ENCODE measurements around the gene ANGPT4.
A peak's percentile ranks its signal among the peaks of the same experiment; 100 is the strongest.
"Not testable (repeated sequence)": the region's sequence is repeated elsewhere in the genome, so short reads cannot be mapped to it uniquely, and the experiment has no call there.

The ANGPT4 gene

DNA sequence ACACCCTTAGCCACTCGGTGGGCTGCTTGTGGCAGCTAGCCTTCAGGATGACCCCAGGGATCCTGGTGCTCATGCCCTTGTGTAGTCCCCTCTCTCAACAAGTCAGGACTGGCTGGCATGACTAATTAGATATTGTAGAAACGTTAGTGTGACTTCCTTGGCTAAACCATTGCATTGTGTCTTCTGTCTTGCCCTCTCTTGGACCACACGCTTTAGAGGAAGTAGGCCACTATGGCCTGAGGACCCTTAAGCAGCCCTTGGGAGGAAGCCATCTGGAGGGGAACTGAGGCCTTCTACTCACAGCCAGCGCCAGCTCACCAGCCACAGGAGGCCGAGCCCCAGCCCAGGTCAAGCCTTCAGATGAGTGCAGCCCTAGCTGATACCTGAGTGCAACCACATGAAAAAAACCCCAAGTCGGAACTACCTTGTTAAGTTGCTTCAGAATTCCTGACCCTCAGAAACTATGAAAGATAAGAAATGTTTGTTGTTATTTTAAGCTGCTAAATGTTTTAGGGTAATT lies 10.1 kb downstream of the ANGPT4 start:
- no peak for DNase-seq (ENCODE audit: low spot score)

DNA sequence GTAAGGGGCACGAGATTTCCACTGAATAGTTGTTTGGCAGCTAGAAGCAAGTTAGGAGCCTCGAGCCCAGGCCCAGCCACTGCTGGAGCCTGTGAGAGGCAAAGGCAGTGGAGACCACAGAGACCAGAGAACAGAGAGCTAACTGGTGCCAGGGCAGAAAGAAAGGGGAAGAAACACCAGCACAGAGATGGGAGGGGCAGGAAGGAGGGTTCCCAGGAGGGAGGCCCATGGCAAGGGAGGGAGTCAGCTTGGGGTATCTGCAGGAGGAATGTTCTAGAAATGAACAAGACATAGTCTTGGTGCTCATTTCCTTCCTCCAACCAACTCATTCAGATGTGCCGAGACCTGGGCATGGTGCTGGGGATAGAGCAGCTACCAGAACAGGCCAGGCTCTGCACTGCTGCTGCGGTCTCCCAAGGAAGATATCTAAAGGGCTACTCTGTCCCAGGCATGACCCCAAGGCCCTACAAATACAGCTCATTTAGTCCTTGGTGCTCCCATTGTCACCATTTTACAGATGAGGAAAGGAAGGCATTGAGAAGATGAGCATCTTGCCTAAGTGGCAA lies 10.7 kb downstream of the ANGPT4 start:
- DNase-seq (ENCODE audit: low spot score) = no peak

DNA sequence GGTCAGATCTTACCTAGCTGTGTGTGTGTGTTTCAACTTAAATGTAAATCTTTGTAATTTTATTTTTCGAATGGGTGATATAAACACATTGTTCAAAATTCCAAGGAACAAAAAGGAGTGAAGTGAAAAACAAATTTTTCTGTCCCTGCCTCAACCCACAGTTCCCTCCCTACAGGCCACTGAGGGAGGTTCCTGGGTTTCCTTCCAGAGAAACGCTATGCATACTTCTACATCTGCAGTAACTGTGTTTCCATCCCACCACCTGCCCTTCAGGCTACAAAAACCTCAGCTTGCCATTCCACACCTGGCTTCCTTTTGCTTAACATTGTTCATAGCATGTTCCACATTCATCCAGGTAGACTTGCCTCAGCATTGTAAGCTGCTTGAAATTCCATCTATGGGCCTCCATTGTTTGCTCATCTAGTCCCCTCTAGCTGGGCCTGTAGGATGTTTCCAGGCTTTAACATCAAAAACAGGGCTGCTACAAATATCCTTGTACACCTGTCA lies 12.0 kb downstream of the ANGPT4 start:
- DNase-seq (ENCODE audit: low spot score) = no peak

DNA sequence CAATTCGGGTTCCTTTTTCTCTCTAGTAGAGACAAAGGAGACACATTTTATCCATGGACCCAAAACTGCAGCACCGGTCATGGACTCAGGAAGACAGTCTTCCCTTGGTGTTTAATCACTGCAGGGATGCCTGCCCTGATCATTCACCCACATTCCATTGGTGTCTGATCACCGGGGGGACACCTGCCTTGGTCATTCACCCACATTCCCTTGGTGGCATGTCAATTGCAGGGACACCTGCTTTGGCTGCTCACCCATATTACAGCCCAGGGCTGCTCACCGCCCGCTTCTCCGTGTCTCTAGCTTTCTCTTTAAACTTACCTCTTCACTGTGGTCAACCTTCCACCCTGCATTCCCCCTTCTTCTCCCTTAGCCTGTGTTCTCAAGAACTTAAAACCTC lies 18.7 kb downstream of the ANGPT4 start:
- not testable (repeated sequence) for DNase-seq (ENCODE audit: low spot score)

DNA sequence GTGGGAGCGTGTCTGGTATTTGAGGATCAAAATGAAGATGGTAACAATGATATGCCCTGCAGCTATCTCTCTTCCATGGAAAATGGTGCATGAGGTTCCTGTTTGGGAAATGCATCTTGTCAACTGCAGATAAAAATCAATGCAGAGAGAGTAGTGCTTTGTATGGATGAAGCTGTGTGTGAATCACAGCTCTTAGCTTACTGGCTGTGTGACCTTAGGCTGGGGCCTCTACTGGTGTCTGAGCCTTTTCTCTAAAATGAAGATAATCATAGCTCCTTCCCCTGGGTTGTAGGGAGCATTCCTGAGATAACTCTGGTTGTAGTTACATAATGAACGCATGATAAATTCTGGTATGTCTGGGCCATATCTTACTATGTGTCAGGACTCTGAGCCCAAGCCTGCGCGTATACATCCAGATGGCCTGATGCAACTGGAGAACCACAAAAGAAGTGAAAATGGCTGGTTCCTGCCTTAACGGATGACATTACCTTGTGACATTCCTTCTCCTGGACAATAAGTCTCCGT lies 19.6 kb downstream of the ANGPT4 start:
- no peak for DNase-seq (ENCODE audit: low spot score)

DNA sequence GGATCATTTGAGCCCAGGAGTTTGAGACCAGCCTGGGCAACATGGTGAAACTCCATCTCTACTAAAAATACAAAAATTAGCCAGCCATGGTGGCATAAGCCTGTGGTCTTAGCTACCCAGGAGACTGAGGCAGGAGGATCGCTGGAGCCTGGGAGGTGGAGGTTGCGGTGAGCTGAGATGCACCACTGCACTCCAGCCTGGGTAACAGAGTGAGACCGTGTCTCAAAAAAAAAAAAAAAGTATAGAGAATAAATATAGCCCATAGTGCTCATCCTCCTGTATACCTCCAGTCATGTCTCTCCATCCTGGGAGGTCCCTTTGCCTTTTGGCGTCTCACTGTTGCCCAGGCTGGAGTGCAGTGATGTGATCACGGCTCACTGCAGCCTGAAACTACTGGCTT lies 23.8 kb downstream of the ANGPT4 start:
- not testable (repeated sequence) for DNase-seq (ENCODE audit: low spot score)

DNA sequence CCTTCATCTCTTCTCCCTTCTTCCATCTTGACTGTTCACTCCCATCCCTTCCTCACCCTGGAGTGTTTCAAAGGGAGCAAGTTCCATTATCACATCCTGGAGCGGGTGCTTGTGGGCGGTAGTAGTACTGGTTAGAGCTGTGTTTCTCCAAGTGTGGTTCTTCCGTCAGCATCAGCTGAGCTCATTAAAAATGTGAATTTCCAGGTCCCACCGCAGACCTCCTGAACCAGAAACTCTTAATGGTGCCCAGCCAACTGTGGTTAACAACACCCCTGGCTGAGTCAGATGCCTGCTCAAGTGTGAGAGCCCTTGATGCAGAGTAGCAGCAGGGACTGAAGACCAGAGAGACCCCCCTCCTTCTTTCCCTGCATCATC lies 24.4 kb downstream of the ANGPT4 start:
- no peak for DNase-seq (ENCODE audit: low spot score)

DNA sequence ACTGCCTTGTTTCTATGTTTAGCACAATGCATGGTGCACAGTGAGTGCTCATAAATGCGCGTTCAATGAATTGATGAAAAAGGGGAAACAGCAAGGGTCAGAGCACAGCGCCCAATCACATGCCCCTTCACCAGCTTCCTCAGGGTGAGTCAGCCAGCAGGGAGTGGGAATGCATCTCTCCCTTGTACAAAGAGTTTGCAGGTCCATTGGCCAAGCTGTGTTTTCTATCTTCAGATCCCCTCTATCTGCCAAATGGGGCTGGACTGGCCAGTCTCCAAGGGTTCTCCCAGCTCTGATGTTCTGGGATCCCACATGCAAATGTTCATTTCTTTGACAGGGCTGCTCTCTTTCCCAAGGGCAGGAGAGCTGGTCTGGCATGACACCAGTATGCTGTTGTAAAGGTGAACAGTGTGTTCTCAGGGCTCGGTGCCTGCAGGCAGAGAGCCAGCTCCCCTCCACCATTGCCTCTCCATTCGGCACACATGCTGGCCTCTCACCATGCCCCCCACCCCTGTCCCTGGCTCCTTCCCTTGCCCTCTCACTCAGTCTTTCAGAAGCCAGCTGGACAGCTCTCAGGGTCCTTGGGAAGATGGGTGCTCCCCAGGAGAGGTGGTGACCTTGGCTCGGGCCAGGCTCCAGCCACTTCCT lies 25.0 kb downstream of the ANGPT4 start:
- DNase-seq (ENCODE audit: low spot score) = no peak

DNA sequence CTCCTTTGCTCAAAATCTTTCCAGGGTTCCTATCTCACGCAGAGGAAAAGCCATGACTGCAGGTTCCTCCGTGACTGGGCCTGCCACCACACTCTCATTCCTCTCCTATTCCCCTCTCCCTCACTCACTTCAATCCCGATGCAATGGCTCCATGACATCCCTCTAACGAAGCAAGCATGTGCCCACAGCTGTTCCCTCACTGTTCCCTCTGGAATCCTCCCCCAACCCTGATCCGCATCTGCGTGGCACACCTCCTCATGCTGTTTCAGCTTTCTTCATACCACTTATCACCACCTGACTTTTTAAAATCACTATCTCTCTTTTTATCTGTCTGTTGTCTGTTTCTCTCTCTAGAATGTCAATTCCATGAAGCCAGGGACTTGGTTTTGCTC lies 25.5 kb downstream of the ANGPT4 start:
- DNase-seq (ENCODE audit: low spot score) = no peak

DNA sequence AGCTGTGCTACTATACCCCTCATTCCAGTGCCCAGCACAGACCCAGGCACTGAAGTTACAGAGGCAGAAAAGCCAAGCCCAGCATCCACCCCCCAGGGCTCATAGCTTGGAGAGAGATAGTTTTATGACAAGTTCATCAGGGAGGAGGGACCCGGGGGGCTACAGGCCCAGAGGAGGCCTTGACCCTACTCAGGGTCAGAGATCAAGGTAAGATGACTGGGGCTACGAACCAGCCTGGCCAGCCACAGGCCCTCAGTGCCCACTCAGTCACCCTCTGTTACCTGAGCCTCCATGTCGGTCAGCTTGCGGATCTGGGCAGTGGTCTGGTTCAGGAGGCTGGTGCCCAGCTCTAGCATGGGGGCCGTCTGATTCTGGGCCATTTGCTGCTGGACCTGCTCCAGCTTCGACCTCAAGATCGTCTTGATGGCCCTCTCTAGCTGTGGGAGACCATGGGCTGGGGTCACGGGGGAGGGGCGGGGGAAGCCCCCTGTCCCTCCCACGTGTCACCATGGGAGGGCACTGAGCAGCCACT lies 26.1 kb downstream of the ANGPT4 start:
- DNase-seq (ENCODE audit: low spot score) = no peak

DNA sequence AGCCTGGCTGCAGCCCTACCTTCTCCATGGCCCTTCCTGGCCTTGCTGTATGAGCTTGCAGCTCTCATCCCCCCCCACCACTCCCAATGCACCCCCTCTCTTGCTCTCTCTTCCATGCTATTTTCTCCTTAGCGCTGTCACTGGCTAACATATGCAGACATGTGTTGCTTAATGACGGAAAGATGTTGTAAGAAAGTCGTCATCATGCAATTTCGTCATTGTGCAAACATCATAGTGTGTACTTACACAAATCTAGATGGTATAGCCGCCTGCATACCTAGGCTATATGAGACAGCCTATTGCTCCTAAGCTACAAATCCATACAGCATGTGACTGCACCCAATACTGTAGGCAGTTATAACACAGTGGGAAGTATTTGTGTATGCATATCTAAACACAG lies 27.0 kb downstream of the ANGPT4 start:
- no peak for DNase-seq (ENCODE audit: low spot score)

DNA sequence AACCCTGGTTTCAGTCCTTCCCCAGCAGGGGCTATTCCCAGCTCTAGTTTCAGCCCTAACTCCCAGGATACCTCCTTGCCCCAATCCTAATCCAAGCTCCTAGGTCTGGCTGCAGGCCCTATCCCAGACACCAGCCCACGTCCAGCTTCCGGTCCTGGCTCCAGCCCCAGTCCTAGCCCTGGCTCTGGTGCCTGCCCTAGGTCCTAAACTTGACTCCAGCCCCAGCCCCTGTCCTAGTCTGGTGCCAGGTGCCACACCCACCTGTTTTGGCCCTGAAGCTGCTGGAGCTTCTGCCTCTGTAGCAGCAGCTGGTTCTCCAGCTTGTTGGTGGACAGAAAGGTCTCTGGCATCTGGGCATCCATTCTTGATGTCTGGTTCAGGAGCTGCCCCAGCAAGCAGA lies 28.1 kb downstream of the ANGPT4 start:
- no peak for DNase-seq (ENCODE audit: low spot score)

DNA sequence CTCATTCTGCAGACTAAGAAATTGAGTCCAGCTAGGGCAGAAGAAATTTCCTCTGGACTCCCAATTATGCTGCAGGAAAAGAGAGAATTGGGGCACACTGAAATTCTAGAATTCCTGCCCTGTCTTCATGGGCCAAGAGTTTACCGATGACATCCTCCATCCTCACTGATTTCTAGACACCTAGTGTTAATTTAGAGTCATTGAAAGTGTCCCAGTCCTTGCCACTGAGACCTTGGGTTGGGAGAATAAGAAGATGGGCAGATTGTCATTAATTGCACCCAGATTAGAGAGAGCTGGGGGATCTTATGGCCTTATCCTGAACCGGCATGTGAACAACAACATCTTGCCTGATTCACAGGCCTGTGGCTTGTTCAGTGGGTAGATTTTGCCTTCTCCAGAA lies 29.0 kb downstream of the ANGPT4 start:
- no peak for DNase-seq (ENCODE audit: low spot score)

DNA sequence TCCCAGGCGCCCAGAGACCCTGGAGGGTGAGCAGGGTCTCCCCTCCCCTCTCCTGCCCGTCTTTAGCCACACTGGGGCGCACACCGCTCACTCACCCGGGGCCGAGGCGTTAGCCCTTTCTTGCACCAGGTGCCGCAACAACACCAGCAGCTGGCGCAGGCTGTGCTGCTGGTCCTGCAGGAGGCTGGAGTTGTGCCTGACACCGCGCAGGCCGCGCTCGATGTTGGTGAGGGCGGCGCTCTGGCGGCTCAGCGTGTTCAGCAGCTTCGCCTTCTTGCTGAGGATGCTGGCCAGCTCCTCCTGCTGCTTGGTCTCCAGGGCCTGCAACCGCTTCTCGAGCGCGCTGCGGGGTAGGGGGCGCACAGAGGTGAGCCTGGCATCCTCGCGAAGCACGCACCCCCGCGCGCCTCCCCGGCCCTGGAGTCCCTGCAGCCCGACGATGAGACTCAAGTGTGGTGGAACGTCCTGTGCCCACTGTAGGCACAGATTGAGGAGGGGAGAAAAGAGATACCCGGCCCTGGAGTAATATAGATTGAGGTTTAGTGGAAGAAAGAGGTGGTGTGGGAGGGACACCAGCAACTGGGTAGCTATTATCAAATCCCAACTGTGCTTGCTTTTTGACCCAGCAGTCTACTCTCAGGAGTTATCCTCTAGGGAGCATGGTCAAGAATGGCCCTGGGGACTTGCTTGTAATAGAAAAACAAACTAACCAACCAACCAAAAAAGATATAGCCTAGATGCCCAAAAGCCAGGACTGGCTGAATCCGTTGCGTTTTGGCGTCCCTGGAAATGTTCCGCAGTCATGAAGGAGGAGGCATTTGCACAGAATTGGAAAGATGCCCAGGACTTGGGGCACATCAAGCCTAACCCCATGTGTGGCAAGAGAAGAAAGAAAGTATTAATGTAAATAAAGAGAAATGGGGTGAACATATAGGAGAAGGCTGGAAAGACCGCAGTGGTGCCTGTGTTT lies 30.9 kb downstream of the ANGPT4 start:
- peak; percentile 90 for DNase-seq (ENCODE audit: low spot score)

DNA sequence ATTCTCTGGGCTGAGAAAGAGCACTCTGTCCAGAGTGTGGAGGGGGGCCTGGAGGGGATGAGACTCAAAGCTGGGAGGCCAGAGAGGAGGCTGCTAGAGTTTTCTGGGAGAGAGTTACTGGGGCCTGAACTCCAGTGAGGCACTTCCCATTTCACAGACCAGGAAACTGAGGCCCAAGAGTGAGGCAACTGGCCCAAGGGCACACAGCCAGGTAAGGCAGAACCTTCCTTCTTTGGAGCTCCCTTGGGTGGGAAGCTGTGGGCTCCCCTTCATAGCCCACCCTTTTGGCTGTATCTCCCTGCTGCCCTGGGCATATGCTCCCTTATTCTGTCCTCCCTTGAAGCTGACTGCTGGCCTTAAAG lies 34.4 kb downstream of the ANGPT4 start:
- no peak for DNase-seq (ENCODE audit: low spot score)

DNA sequence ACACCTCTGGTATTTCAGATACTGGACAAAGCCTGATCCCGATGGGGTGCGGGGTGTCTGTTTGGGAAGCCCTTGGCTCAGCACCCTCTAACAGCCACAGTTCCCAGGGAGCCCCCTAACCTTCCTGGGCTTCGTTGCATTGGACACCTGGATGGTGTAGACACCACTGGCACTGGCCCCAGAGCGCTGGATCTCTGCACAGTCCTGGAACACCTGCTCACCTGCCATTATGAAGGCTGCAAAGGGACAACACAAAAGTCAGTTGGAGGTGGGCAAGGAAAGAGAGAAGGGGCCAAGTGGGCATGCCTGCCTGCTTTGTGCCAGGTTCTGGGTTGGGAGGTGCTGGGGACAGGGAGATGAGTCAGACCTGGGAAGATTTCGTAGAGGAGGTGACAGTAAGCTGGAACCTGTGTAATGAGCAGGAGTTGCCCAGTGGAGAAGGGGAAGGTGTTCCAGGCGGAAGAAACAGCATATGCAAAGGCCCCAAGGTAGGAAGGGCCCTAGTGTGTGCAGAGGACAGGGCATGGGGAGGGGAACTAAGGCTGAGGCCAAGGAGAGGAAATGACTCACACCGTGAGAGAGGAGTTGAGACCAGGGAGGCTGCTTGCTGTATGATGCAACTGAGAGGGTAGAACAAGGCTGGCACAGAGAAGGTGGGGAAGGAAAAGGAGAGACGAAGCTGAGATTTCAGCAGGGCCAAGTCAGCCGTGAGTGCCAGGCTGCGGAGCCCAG lies 34.9 kb downstream of the ANGPT4 start:
- no peak for DNase-seq (ENCODE audit: low spot score)

DNA sequence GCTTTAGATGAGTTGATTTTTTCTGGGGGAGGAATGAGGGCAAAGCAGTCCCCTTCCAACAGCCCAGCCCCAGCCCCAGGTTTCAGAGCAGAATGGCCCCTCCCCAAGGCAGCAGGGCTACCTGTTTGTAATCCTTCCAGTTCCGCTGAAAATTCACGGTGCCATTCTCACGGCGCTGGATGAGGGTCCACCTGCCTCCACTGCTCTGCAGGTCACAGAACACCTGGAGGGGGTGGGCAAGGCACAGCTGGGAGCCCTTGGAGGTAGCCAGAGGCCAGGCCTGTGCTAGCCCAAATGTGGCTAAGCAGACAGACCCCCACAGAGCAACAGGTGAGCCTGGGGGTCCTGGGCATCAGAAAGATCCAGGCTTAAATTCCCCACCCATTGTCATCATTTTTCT lies 36.5 kb downstream of the ANGPT4 start:
- no peak for DNase-seq (ENCODE audit: low spot score)

DNA sequence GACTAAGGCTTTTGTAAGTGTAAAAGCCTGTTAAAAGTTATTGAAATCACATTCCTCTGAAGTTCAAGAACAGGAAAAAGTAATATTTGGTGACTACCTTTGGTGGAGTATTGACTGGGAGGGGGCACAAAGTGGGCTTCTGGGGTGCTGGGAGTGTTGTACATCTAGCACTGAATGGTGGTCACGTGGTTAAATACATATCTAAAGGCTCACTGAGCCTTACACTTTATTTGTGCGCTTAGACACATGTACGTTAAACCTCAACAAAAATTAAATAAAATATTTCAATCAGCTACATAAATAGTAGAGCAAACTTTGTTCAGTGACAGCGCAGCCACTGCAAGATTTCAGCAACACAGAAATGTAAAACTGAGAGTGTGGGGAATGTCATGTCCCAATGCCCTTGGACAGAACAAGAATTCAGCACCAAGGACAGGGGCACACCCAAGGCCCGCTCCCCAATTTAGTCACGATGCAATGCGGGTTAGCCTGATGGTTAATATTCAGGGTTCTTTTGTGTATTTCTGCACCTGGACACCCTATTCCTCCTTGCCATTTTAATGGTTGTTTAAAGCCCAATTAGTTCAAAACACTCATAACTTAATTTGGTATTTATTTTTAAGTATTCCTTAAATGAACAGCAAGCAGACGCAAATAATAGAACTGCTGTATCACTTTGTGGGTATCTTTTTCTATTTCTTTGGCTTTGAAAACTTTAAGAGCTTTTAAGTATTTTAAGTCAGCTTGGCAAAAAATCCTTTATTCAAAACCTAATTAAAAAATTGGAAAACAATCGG lies 37.4 kb downstream of the ANGPT4 start:
- peak; percentile 85 for DNase-seq (ENCODE audit: low spot score)

DNA sequence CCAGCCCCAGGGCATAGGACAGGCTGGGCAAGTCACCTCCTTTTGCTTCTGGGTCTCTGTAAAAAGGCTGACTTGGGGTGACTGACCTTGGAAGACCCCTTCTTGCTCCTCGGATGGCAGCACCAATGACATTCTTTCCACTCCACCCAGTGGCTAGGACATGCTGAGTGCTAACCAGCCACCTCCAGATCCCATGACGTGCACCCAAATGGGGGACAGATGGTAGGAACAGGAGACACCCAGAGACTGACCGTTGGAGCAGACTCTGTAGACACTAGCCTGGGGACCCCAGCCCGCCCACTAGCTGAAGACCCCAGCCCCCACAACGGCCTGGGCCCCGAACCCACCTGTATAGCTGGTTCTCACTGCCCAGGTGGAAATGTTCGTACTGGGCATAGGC lies 38.3 kb downstream of the ANGPT4 start:
- no peak for DNase-seq (ENCODE audit: low spot score)

DNA sequence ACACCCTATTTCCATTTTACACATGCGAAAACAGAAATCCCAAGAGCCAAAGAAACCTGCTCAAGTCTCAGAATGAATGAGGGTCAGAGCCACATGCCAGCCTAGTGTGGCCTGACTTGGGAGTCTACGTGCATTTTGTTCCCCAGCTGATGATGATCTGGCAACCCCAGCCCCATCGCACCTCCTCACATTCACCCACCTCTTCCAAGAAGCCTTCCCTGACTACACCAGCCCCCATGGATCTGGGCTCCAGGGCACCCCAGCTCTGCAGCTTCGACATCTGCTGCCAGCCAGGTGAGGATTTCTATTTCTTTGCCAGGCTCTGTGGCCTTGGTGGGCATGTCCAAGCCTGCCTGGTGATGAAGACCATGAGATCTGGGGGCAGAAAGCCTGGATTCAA lies 41.0 kb downstream of the ANGPT4 start:
- DNase-seq (ENCODE audit: low spot score) = no peak

Data from iPS-NIHi11 (cell line).